ENCODE results near the gene RPL14. TPM values are rescaled to one million over a fixed set of nuclear protein-coding genes. Genes with fewer than 3 reads are reported as not detected.

RPL14 gene
- total and polyA plus RNA-seq, 11 donors: 159 to 1,346 (median 1,044) TPM

GRCh38 chr3:40465456-40465855, 8.3 kb downstream of the RPL14 start:
- no peaks in the 10 kb centered on the region for H3K9me3 ChIP-seq
- no peak overlapping the region for H3K4me3 ChIP-seq
- WGBS, 4 donors: 83 to 92% (median 87%) methylated on average over 2 of the region's 2 CpGs
- ATAC-seq (no peak), DNase-seq (no peak)
- intact Hi-C loops (cut with DNase I): no loop called here
- H3K27me3 ChIP-seq: no peaks in the 10 kb centered on the region
- H3K4me1 ChIP-seq: peaks cover 0 to 8% (median 0%) of the 10 kb centered on the region in 12 donors
- no peak overlapping the region for H3K27ac ChIP-seq
- peaks cover 6 to 69% (median 50%) of the 10 kb centered on the region in 9 donors for H3K36me3 ChIP-seq
- TF ChIP-seq POLR2A (IDR thresholded peaks at IDR 0.05) (no peak), CTCF (IDR thresholded peaks at IDR 0.05) (no peak)

- Histone ChIP-seq H3K27me3 (no peaks in the 10 kb centered on the region), H3K36me3 (peaks cover 3 to 43% (median 24%) of the 10 kb centered on the region in 9 donors), H3K4me3 (no peak overlapping the region), H3K9me3 (no peaks in the 10 kb centered on the region), H3K4me1 (peaks cover 0 to 8% (median 0%) of the 10 kb centered on the region in 12 donors), H3K27ac (no peak overlapping the region)
- no peak for ATAC-seq
- DNase-seq: no peak
- WGBS, 4 donors: 80 to 95% (median 91%) methylated on average over 4 of the region's 4 CpGs
- TF ChIP-seq CTCF (IDR thresholded peaks at IDR 0.05) (no peak), POLR2A (IDR thresholded peaks at IDR 0.05) (no peak)
- intact Hi-C loops (cut with DNase I): no loop called here
These were observed 10.9 kb downstream of the RPL14 start for GRCh38 chr3:40468018-40468417.

GRCh38 chr3:40470701-40471100, 13.6 kb downstream of the RPL14 start:
- ATAC-seq (no peak), DNase-seq (no peak)
- WGBS, 4 donors: 75 to 81% (median 76%) methylated on average over 4 of the region's 4 CpGs
- no peak for TF ChIP-seq POLR2A (IDR thresholded peaks at IDR 0.05)
- TF ChIP-seq CTCF (IDR thresholded peaks at IDR 0.05): no peak
- no peaks in the 10 kb centered on the region for H3K27me3 ChIP-seq
- intact Hi-C loops (cut with DNase I): no loop called here
- H3K27ac ChIP-seq: no peak overlapping the region
- no peak overlapping the region for H3K4me3 ChIP-seq
- no peaks in the 10 kb centered on the region for H3K4me1 ChIP-seq
- H3K9me3 ChIP-seq: no peaks in the 10 kb centered on the region
- peaks cover 0 to 17% (median 5%) of the 10 kb centered on the region in 9 donors for H3K36me3 ChIP-seq

- Histone ChIP-seq H3K9me3 (no peaks in the 10 kb centered on the region), H3K27ac (peak within 1 kb of the TSS; percentile 32 to 88 (median 64)), H3K4me3 (peak within 1 kb of the TSS; percentile 67 to 97 (median 82)), H3K36me3 (peaks cover 0 to 34% (median 29%) of the 10 kb centered on the region in 9 donors), H3K27me3 (no peaks in the 10 kb centered on the region), H3K4me1 (peaks cover 0 to 12% (median 7%) of the 10 kb centered on the region in 12 donors)
- 11 to 16% (median 14%) methylated on average over 48 of the region's 48 CpGs for WGBS, 4 donors
- intact Hi-C loops (cut with DNase I): no loop called here
- DNase-seq (peak; percentile 74 to 84 (median 82)), ATAC-seq (peak; percentile 83 to 96 (median 95))
- TF ChIP-seq POLR2A (IDR thresholded peaks at IDR 0.05) (peak in 1 of 2 donors; percentile 42), CTCF (IDR thresholded peaks at IDR 0.05) (peak in 1 of 12 donors; percentile 6)
These were observed 19.6 kb downstream of the RPL14 start, which contains the start of gene ZNF619 for GRCh38 chr3:40476478-40477470. Gene ZNF619 (plus strand): TSS chr3:40477122. CDS start chr3:40477980, 858 bp downstream.

Data from heart left ventricle (tissue), 16 donors.